Right lobe of liver (tissue), 4 donors: ENCODE measurements around the gene TNFSF8.

Experiments
- POLR2A ChIP-seq: fragments of 450-650 bp; IDR thresholded peaks from one replicate; pipeline ENCODE4 v1.6.1; 2017; ENCODE audit warnings: antibody characterized with exemption, mild to moderate bottlenecking
- TF ChIP-seq, protein P1 (sequence below), 4 donors: fragments of 200-600 bp in 3 of 4; fragments of 450-650 bp in 1 of 4; IDR thresholded peaks; one replicate each; pipeline versions ENCODE4 v1.5.1 to v1.8.0; 2016 to 2022; ENCODE audit warnings: antibody characterized with exemption in 4 of 4, mild to moderate bottlenecking in 2 of 4
- donor health status: DM: no; HTN: no; CAD: no.
- donor health status: DM: no; HTN: no; CAD: no.
- donor health status: DM: no; HTN: yes; CAD: no.

DNA sequence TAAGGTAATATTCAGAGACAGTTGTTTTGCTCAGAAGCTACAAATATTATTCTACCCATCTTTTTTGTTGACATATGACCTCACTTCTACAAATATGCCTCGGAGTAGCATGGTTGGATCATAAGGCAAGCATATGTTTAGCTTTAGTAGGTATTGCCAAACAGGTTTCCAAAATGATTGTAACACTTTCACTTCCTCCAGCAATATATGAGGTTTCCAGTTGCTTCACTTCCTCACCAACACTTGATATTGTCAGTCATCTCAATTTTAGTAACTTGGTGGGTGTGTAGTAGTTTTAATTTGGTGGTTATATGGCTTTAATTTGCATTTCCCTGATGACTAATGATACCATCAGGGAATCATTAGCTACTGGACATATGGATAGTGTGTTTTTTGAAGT is 46.7 kb downstream of the TNFSF8 start:
- TF ChIP-seq, protein P1, sequence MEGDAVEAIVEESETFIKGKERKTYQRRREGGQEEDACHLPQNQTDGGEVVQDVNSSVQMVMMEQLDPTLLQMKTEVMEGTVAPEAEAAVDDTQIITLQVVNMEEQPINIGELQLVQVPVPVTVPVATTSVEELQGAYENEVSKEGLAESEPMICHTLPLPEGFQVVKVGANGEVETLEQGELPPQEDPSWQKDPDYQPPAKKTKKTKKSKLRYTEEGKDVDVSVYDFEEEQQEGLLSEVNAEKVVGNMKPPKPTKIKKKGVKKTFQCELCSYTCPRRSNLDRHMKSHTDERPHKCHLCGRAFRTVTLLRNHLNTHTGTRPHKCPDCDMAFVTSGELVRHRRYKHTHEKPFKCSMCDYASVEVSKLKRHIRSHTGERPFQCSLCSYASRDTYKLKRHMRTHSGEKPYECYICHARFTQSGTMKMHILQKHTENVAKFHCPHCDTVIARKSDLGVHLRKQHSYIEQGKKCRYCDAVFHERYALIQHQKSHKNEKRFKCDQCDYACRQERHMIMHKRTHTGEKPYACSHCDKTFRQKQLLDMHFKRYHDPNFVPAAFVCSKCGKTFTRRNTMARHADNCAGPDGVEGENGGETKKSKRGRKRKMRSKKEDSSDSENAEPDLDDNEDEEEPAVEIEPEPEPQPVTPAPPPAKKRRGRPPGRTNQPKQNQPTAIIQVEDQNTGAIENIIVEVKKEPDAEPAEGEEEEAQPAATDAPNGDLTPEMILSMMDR (IDR thresholded peaks at IDR 0.05): no peak
- TF ChIP-seq POLR2A: no peak
